GM18858 (cell line): ENCODE data around the gene ACP2.

ENCODE experiments used
- ATAC-seq: cut with Tn5 transposase; IDR thresholded peaks from one replicate; pipeline ENCODE4 v1.9.1; 2021; ENCODE audit not compliant: unreplicated experiment

Gene ACP2

GRCh38 chr11:47248664-47249377 lies at the start of gene ACP2:
Gene ACP2, minus strand, starts transcription at chr11:47248814. Its CDS starts 25 bp downstream, at chr11:47248789.
- ATAC-seq: peak; percentile 80

GRCh38 chr11:47296045-47296444 lies 47.4 kb upstream of the ACP2 start:
- ATAC-seq: no peak

- ATAC-seq: no peak
Observed at GRCh38 chr11:47295385-47295784, 46.8 kb upstream of the ACP2 start.

GRCh38 chr11:47289856-47290255 lies 41.2 kb upstream of the ACP2 start:
- no peak for ATAC-seq

GRCh38 chr11:47288066-47288465 lies 39.5 kb upstream of the ACP2 start:
- no peak for ATAC-seq

- no peak for ATAC-seq
Observed at GRCh38 chr11:47285969-47286770, 37.6 kb upstream of the ACP2 start.

GRCh38 chr11:47284151-47284550 lies 35.5 kb upstream of the ACP2 start:
- ATAC-seq: no peak

- no peak for ATAC-seq
Observed at GRCh38 chr11:47282462-47282861, 33.8 kb upstream of the ACP2 start.

GRCh38 chr11:47280860-47281259 lies 32.2 kb upstream of the ACP2 start:
- ATAC-seq: no peak

GRCh38 chr11:47280099-47280498 lies 31.5 kb upstream of the ACP2 start:
- no peak for ATAC-seq

- ATAC-seq: no peak
Observed at GRCh38 chr11:47278769-47279168, 30.2 kb upstream of the ACP2 start.

GRCh38 chr11:47278058-47278457 lies 29.4 kb upstream of the ACP2 start:
- no peak for ATAC-seq

- ATAC-seq: no peak
Observed at GRCh38 chr11:47276923-47277322, 28.3 kb upstream of the ACP2 start.

GRCh38 chr11:47274495-47275235 lies 26.1 kb upstream of the ACP2 start:
- ATAC-seq: no peak

- no peak for ATAC-seq
Observed at GRCh38 chr11:47272706-47273105, 24.1 kb upstream of the ACP2 start.

- no peak for ATAC-seq
Observed at GRCh38 chr11:47271961-47272661, 23.5 kb upstream of the ACP2 start.

GRCh38 chr11:47271328-47271727 lies 22.7 kb upstream of the ACP2 start:
- no peak for ATAC-seq

- no peak for ATAC-seq
Observed at GRCh38 chr11:47270331-47271271, 22.0 kb upstream of the ACP2 start.

GRCh38 chr11:47269829-47270305 lies 21.3 kb upstream of the ACP2 start, which contains the start of gene MADD:
Gene MADD, plus strand, starts transcription at chr11:47270133.
- ATAC-seq: peak; percentile 53
